Measurements from ENCODE around the gene ARL6IP6. TPM values are rescaled to one million over a fixed set of nuclear protein-coding genes. Genes with fewer than 3 reads are reported as not detected.

Gene ARL6IP6
- total and polyA plus RNA-seq, 2 of the 13 experiments (the other 11 are each of a cell fraction or from before 2014, with no cell fraction given): 45.0 to 65.9 TPM

- TF ChIP-seq ZBTB25 (CRISPR knock-in tag; IDR thresholded peaks at IDR 0.05) (peak; percentile 24; the same call in 1 of the 2 replicates), JDP2 (CRISPR knock-in tag; IDR thresholded peaks at IDR 0.05; ENCODE audit: borderline replicate concordance) (peak; percentile 10; the same call in 1 of the 2 replicates), PCBP2 (optimal IDR thresholded peaks at IDR 0.05; ENCODE audit: low read depth, low read length, poor library complexity, severe bottlenecking) (peak; percentile 3), ZNF724P (CRISPR knock-in tag; IDR thresholded peaks at IDR 0.05; ENCODE audit: borderline replicate concordance) (peak; percentile 72; the same call in 1 of the 2 replicates), RARA (CRISPR knock-in tag; IDR thresholded peaks at IDR 0.05) (no peak; the same call in 1 of the 2 replicates), ZFP82 (CRISPR knock-in tag; IDR thresholded peaks at IDR 0.05; ENCODE audit: borderline replicate concordance) (no peak), IRF2 (CRISPR knock-in tag; IDR thresholded peaks at IDR 0.05) (peak; percentile 89), TRAFD1 (CRISPR knock-in tag; IDR thresholded peaks at IDR 0.05; ENCODE audit: borderline replicate concordance) (no peak; the same call in 1 of the 2 replicates), PBX3 (CRISPR knock-in tag; IDR thresholded peaks at IDR 0.05; ENCODE audit: borderline replicate concordance) (no peak), ATF1 (CRISPR knock-in tag; IDR thresholded peaks at IDR 0.05) (peak; percentile 92), ZNF607 (CRISPR knock-in tag; IDR thresholded peaks at IDR 0.05; ENCODE audit: borderline replicate concordance) (peak; percentile 88), MAFK (conservative IDR thresholded peaks at IDR 0.05 in 1 of 2, IDR thresholded peaks at IDR 0.05 in 1 of 2; ENCODE audit: low read length in 2 of 2) (no peak), SIN3A (IDR thresholded peaks at IDR 0.05; ENCODE audit: borderline replicate concordance, low read depth, low read length) (peak; percentile 52; the same call in 1 of the 2 replicates), ZBTB46 (CRISPR knock-in tag; IDR thresholded peaks at IDR 0.05; ENCODE audit: borderline replicate concordance) (peak; percentile 97; the same call in 1 of the 2 replicates), ZNF83 (CRISPR knock-in tag; IDR thresholded peaks at IDR 0.05; ENCODE audit: borderline replicate concordance) (0 out of 2 replicates have a peak, but pooled peaks have one; percentile 42), NCOR1 (IDR thresholded peaks at IDR 0.05; ENCODE audit: borderline replicate concordance, low read length) (peak; percentile 68), PHF20 (CRISPR knock-in tag; IDR thresholded peaks at IDR 0.05) (peak; percentile 92), ATF5 (CRISPR knock-in tag; IDR thresholded peaks at IDR 0.05; ENCODE audit: low read depth) (peak; percentile 60), FOSL2 (CRISPR knock-in tag; IDR thresholded peaks at IDR 0.05) (peak; percentile 37)
- TF ChIP-seq, protein P1, sequence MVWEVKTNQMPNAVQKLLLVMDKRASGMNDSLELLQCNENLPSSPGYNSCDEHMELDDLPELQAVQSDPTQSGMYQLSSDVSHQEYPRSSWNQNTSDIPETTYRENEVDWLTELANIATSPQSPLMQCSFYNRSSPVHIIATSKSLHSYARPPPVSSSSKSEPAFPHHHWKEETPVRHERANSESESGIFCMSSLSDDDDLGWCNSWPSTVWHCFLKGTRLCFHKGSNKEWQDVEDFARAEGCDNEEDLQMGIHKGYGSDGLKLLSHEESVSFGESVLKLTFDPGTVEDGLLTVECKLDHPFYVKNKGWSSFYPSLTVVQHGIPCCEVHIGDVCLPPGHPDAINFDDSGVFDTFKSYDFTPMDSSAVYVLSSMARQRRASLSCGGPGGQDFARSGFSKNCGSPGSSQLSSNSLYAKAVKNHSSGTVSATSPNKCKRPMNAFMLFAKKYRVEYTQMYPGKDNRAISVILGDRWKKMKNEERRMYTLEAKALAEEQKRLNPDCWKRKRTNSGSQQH (CRISPR knock-in tag; IDR thresholded peaks at IDR 0.05; ENCODE audit: low read depth): peak; percentile 14; the same call in 1 of the 2 replicates
These were observed 968 bp upstream of the ARL6IP6 start, which contains the start of gene PRPF40A (continued) for GRCh38 chr2:152717228-152718075.
